ENCODE data around the gene FAM234B.
"Not testable (repeated sequence)": the region's sequence is repeated elsewhere in the genome, so short reads cannot be mapped to it uniquely, and the experiment has no call there.

Gene FAM234B

DNA sequence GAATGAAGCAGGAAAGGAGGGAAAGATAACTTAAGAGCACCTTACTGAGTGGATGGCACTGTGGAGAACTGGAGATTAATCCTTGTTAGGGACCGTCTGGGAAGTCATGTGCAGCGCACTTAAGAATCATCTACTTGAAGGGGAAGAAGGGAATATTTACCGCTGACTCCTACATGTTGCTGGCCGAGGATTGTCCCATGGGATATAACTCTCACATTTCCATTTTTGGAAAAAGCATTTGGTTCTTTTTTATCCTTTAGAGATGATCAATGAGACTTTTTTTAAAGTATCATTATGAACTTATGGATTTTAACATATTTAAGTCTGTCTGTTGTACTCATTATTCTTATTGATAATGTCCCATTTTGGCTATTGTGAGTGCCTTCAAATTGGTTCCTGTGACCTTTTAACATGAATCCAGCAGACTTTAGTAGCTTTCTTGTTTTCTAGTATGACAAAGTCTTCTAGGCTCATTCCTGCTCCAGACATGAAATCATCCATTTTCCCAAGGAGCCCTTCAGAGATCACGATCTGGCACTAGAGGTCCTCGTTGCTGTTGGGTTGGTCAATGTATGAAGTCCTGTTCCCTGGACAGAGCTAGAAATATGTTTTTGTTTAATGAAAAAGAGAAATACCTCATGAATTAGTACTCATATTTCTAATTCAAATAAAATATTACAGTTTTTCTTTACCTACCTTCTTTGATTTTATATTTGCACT, 20.2 kb upstream of the FAM234B start:
- DNase-seq: no peak

GRCh38 chr12:13024531-13024916, 19.7 kb upstream of the FAM234B start:
- DNase-seq: no peak

DNA sequence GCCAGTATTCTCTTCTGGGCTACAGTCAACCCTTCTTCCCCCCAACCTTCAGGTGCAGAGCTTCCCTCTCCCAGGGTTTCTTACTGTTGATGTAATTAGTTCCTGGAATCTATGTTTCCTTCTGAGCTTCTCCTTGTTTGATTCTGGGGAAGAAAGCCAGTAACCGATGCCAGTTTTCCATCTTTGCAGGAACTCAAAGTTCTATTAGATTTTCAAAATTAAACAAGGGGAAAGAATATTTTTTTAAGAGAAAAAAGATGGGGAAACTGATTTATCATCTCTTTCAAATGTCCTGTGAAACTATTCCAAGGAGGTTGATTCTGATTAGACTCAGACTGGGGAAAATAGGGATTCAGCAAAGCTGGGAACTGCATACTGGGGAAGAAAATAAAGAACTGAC, 17.9 kb upstream of the FAM234B start:
- no peak for DNase-seq

DNA sequence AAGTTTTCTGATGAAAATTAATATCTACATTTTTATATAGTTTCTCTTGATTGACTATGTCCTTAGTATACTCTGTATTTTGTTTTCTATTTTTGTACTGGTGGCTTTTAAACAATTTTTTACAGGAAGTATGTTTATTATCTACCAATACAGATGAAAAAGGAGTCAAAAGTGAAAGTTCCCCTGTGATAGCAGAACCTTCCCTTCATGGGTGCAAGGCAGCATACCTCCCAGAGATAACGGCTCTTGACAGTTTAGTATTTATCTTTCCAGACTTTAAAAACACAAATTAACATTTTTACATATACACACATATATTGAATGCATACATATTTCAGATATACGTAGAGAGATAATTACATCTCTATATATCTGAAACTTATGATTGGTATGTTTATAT, 17.1 kb upstream of the FAM234B start:
- DNase-seq: no peak

DNA sequence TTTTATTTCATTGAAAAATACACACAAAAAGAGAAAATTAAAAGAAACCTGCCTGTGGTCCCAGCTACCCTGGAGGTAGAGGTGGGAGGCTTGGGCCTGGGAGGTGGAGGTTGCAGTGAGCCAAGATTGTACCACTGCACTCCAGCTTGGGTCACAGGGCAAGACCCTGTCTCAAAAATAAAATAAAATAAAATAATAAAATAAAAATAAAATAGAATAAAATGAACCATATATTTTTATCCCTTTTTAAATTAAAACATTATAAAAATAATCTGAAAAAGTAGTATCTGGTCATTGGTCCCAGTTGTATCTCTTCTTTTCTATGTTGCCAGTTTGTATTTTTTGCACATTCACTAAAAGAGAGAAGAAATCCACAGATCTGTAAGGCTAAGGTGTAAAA, 16.7 kb upstream of the FAM234B start:
- no peak for DNase-seq

DNA sequence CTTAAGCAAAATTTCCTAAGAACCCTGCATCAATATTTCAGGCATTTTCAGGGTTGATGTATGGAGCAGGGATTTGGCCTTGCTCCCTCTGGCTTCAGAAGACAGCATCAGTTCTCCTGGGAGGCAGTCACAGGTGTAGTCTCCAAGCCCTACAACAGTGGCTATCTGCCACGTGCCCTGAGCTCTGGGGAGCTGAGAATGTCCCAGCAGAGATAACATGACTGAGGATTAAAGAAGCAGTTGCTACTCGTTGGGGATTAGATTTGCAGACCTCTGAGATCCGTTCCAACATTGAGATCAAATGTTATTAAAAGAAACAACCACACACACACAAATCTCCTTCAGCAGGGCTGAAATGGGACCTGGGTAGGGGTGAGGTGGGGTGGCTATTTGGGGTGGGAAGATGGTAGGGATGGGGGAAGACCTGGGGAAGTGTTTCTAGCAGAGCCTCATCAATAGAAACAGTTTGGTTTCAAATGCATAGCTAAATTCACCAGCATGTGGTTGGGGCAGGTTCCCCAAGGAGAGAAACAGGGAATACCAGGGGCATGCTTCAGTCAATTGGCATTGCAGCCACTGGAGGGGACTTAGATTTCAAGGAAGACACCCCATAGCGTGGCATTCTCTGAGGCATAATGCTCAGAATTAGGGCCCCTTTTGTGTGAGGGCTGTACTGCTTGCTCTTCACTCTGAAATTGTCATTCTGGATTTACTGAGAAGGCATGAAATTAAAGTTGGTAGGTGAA, 15.2 kb upstream of the FAM234B start:
- no peak for DNase-seq

- DNase-seq: no peak
These were observed 13.5 kb upstream of the FAM234B start for GRCh38 chr12:13030541-13031291.

DNA sequence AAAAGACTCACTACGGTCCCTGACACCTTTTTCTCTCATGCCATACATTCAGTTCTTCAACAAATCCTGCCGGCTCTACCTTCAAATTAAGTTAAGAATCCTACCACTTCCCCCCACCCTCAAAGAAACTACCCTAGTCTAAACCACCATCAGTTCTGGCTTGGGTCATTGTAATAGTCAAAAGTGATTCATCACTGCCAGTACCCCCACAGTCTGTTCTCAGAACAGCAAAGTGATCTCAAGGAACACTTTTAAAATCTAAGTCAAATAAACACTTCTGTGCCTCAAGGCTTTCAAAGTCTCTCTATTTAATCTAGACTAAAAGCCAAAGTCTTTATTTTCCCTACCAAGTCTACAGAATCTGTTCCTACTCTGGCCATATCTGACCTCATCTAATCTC, 12.0 kb upstream of the FAM234B start:
- no peak for DNase-seq

- DNase-seq: no peak
These were observed 10.7 kb upstream of the FAM234B start for GRCh38 chr12:13033476-13033875.

GRCh38 chr12:13035335-13035734, 8.8 kb upstream of the FAM234B start:
- not testable (repeated sequence) for DNase-seq

DNA sequence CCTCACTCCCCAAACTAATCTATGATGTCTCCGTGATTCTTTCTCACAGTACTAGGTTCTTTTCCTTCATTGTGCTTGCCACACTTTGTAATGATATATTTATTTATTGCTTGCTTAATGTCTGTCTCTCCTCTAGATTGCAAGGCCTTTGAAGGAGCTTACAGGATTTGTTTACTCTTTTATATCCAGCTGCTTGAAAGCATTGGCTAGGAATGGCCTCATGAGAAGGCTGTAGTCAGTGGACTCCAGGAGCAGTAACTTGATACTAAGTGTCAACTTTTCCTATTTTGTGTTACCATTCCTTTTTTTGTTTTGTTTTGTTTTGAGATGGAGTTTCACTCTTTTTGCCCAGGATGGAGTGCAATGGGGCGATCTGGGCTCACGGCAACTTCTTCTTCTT, 7.3 kb upstream of the FAM234B start:
- DNase-seq: no peak

DNA sequence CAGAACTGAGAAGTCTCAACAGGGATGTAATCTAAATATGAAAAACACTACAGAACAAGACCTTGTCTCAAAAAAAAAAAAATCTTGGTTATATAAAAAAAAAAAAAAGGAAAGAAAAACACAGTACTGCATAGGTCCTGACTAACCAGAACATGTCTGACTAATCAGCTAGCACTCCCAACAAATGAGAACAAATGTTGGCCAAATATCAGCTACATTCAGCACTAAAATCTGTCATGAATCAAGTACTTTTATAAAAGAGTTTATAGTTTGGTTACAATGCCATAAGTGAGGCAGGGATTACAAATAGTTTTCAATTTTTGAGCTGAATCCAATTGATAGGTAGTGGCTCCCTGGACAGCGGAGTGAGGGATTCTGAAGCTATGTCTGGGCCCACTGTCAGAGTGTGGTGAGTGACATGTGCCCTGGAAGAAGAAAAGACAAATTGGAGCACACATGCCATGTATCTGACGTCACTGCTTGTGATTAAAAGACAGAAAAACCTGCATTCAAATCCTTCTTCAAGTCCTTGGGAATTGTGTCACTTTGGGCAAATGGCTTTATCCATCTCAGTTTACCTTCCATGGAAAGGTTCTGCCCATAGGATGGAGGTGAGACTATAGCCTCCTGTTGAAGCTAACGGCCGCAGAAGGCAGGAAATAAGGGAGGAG, 5.6 kb upstream of the FAM234B start:
- no peak for DNase-seq

GRCh38 chr12:13039328-13039956, 4.7 kb upstream of the FAM234B start:
- no peak for DNase-seq

DNA sequence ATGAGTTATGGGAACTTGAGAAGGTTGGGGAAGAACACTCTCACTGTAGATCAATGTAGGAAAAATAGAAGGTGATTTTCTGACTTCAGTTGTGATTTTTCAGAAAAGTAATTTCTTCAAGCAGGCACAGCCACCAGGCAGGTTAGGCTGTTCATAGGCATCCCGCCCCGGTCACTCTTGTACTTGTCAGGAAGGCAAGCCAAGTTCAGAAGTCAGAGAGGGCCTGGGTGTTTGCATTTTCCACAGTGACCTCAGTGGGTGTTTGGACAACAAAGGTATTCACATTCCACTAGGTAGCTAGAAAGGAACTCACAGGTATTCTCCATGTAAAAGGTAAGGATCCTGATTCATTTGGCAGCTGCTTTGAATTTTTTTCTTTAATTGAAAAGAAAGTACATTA, 3.0 kb upstream of the FAM234B start:
- DNase-seq: no peak

- DNase-seq: no peak
These were observed 1.4 kb upstream of the FAM234B start for GRCh38 chr12:13042666-13043230.

GRCh38 chr12:13044906-13045299, 722 bp downstream of the FAM234B start:
- DNase-seq: no peak

GRCh38 chr12:13045816-13046215, 1.6 kb downstream of the FAM234B start:
- no peak for DNase-seq

DNA sequence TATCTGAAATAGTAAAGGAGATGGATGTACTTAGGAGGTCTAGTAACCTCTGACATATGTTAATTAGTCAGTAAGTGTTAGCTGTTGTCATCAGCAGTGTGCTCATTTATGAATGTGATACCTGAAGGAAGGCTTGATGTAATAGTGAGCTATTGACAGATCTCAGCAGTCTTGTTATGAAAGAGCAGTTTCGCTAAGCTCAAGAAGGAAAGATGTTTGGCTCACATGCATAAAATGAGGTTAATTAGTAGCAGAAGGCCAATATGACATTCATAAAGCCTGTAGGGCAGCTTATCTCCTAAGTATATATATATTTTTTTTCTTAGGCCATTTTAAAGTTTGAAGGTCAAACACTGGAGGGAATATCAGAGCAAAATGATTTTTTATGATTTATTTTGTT, 2.8 kb downstream of the FAM234B start:
- DNase-seq: no peak

- no peak for DNase-seq
These were observed 5.6 kb downstream of the FAM234B start for GRCh38 chr12:13049816-13050215.

DNA sequence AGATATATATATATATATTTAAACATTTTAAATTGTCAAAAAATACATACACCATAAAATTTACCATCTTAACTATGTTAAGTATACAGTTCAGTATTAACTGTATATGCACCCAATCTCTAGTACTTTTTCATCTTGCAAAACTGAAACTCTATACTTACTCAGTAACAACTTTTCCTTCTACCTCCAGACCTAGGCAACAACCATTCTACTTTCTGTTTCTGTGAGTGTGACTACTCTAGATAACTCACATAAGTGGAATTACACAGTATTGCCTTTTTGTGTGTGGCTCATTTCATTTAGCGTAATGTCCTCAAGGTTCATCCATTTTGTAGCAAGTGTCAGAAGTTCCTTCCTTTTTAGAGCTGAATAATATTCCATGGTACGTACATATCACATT, 8.2 kb downstream of the FAM234B start:
- DNase-seq: no peak

DNA sequence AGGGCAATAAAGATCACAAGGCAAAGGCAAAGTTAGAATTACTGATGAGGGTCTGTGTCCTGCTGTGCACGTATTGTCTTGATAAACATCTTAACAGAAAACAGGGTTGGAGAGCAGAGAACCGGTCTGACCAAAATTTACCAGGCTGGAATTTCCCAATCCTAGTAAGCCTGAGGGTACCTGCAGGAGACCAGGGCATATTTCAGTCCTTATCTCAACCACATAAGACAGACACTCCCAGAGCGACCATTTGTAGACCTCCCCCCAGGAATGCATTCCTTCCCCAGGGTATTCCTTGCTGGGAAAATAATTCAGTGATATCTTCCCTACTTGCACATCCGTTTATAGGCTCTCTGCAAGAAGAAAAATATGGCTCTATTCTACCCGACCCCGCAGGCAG, 9.4 kb downstream of the FAM234B start:
- DNase-seq: not testable (repeated sequence)

DNA sequence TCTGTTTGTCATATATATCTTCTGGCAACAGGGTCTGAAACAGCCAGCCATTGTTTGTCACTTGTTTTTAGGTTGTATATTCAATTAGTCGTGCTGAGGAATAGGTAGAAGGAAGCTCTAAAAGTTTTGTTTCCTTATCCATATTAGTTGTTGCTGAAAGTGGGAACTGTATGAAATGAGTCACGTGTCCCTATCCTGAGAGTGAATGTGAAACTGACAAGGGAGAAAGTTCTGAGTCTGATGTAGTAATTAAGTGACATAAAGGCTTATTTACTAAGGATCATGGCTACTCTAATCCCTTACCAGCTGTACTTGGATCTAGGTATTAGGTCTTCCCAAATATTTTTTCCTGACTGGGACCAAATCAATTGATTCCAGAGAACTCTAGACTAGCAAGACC, 16.4 kb downstream of the FAM234B start:
- no peak for DNase-seq

DNA sequence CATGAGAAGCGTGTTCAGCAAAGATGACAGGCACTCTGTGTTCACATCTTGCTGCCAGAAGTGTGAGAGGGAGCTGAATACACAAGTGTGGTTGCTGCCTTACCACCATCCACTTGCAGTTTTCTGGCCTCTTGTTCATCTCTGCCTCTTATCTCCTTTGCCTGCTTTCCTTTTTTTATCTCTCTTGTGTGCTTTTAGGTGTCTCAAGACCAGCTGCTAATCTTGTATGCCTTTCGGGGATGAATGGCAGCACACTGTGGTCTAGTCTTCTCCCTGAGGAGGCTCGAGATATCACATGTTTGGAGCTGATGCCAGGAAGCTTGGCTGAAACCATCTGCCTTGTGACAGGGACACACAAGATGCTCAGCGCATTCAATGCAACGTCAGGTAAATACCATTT, 17.2 kb downstream of the FAM234B start:
- no peak for DNase-seq
